H9 (cell line): ENCODE data around the gene METAP2. TPM values are rescaled to one million over a fixed set of nuclear protein-coding genes. Genes with fewer than 3 reads are reported as not detected.

Source experiments
- DNase-seq: peaks from one replicate; pipeline ENCODE4 v3.0.0-alpha.2; 2017
- H2AFZ ChIP-seq: one replicate; pipeline ENCODE4 v1.6.1; 2013; ENCODE audit warnings: mild to moderate bottlenecking, low read length, control low read depth, moderate library complexity
- H2AK5ac ChIP-seq: 2 replicates; pipeline ENCODE4 v1.6.1; 2013; ENCODE audit warnings: low read length, control low read depth, mixed read lengths; ENCODE audit not compliant: insufficient read length
- H2BK120ac ChIP-seq: one replicate; pipeline ENCODE4 v1.6.1; 2013; ENCODE audit warnings: low read depth, mild to moderate bottlenecking, low read length, control low read depth, inconsistent platforms; ENCODE audit not compliant: poor library complexity, severe bottlenecking
- H2BK12ac ChIP-seq: 2 replicates; pipeline ENCODE4 v1.6.1; 2013; ENCODE audit warnings: low read length, control low read depth, mixed read lengths, low read depth; ENCODE audit not compliant: insufficient read length
- H2BK15ac ChIP-seq: 2 replicates; pipeline ENCODE4 v1.6.1; 2013; ENCODE audit warnings: low read depth, low read length, control low read depth
- H2BK20ac ChIP-seq: one replicate; pipeline ENCODE4 v1.6.1; 2013; ENCODE audit warnings: low read depth, mild to moderate bottlenecking, low read length, control low read depth, inconsistent platforms; ENCODE audit not compliant: poor library complexity, severe bottlenecking
- H2BK5ac ChIP-seq: 2 replicates; pipeline ENCODE4 v1.6.1; 2013; ENCODE audit warnings: low read length, control low read depth, mixed read lengths; ENCODE audit not compliant: insufficient read length
- H3K14ac ChIP-seq: 2 replicates; pipeline ENCODE4 v1.6.1; 2013; ENCODE audit warnings: low read length, control low read depth; ENCODE audit not compliant: insufficient read depth
- H3K18ac ChIP-seq: 2 replicates; pipeline ENCODE4 v1.6.1; 2013; ENCODE audit warnings: low read depth, mild to moderate bottlenecking, mixed read lengths, low read length, control low read depth; ENCODE audit not compliant: insufficient read length
- H3K23ac ChIP-seq: 2 replicates; pipeline ENCODE4 v1.6.1; 2013; ENCODE audit warnings: low read length, control low read depth, mixed read lengths, low read depth; ENCODE audit not compliant: insufficient read length
- H3K23me2 ChIP-seq: 2 replicates; pipeline ENCODE4 v1.6.1; 2013; ENCODE audit warnings: low read depth, mild to moderate bottlenecking, mixed read lengths, low read length, control low read depth; ENCODE audit not compliant: insufficient read length, poor library complexity, severe bottlenecking
- H3K27ac ChIP-seq: 2 replicates; pipeline ENCODE4 v1.5.1; 2013; ENCODE audit warnings: low read length, control low read depth, mixed read lengths, low read depth; ENCODE audit not compliant: insufficient read length
- H3K27me3 ChIP-seq: 2 replicates; pipeline ENCODE4 v1.6.1; 2013; ENCODE audit warnings: low read length, control low read depth, inconsistent platforms; ENCODE audit not compliant: insufficient read depth
- H3K4ac ChIP-seq: 2 replicates; pipeline ENCODE4 v1.6.1; 2013; ENCODE audit warnings: low read depth, mild to moderate bottlenecking, control low read depth, inconsistent platforms, low read length, moderate library complexity
- H3K4me1 ChIP-seq: 2 replicates; pipeline ENCODE4 v1.6.1; 2013; ENCODE audit warnings: low read length, control low read depth, inconsistent platforms; ENCODE audit not compliant: insufficient read depth
- H3K4me2 ChIP-seq: 2 replicates; pipeline ENCODE4 v1.6.1; 2013; ENCODE audit warnings: low read length, control low read depth, mixed read lengths; ENCODE audit not compliant: insufficient read length, insufficient read depth
- H3K56ac ChIP-seq: 2 replicates; pipeline ENCODE4 v1.6.1; 2013; ENCODE audit warnings: low read depth, mild to moderate bottlenecking, mixed read lengths, low read length, control low read depth; ENCODE audit not compliant: insufficient read length
- H3K79me1 ChIP-seq: 2 replicates; pipeline ENCODE4 v1.6.1; 2013; ENCODE audit warnings: low read depth, mild to moderate bottlenecking, moderate library complexity, low read length, control low read depth, inconsistent platforms; ENCODE audit not compliant: insufficient read depth, poor library complexity, severe bottlenecking
- H3K79me2 ChIP-seq: 2 replicates; pipeline ENCODE4 v1.6.1; 2013; ENCODE audit warnings: low read length, control low read depth, inconsistent platforms; ENCODE audit not compliant: insufficient read depth
- H3K9ac ChIP-seq: 2 replicates; pipeline ENCODE4 v1.6.1; 2013; ENCODE audit warnings: low read length, control low read depth, mixed read lengths; ENCODE audit not compliant: insufficient read length; ENCODE audit errors: extremely low read depth
- H3K9me3 ChIP-seq: one replicate; pipeline ENCODE4 v1.6.1; 2013; ENCODE audit warnings: low read depth, low read length, inconsistent platforms; ENCODE audit not compliant: control insufficient read depth
- H3T11ph ChIP-seq: one replicate; pipeline ENCODE4 v1.6.1; 2013; ENCODE audit warnings: mild to moderate bottlenecking, low read length, control low read depth, inconsistent platforms
- H4K20me1 ChIP-seq: one replicate; pipeline ENCODE4 v1.6.1; 2013; ENCODE audit not compliant: control insufficient read depth, insufficient read length, insufficient read depth
- H4K5ac ChIP-seq: 2 replicates; pipeline ENCODE4 v1.6.1; 2013; ENCODE audit warnings: low read depth, mild to moderate bottlenecking, mixed read lengths, low read length, control low read depth; ENCODE audit not compliant: insufficient read length
- H4K8ac ChIP-seq: replicated peaks from 2 replicates; pipeline ENCODE4 v1.6.1; 2013; ENCODE audit warnings: low read length, control low read depth, mixed read lengths, low read depth; ENCODE audit not compliant: insufficient read length
- H4K91ac ChIP-seq: 2 replicates; pipeline ENCODE4 v1.6.1; 2013; ENCODE audit warnings: low read depth, mild to moderate bottlenecking, moderate library complexity, mixed read lengths, low read length, control low read depth; ENCODE audit not compliant: insufficient read length
- H3K27ac Mint-ChIP-seq, 3 experiments: 2 replicates in 2 of 3; 3 replicates in 1 of 3; pipeline ENCODE4 v1.8.0; 2020 to 2021; ENCODE audit warnings: mixed read lengths in 3 of 3, mild to moderate bottlenecking in 1 of 3, moderate library complexity in 1 of 3
- H3K27me3 Mint-ChIP-seq: 2 replicates; pipeline ENCODE4 v1.8.0; 2021; ENCODE audit warnings: low read depth, mild to moderate bottlenecking, moderate library complexity, mixed read lengths
- H3K36me3 Mint-ChIP-seq, 3 experiments: 2 replicates in 2 of 3; 3 replicates in 1 of 3; pipeline ENCODE4 v1.8.0; 2020 to 2021; ENCODE audit warnings: low read depth in 3 of 3, mixed read lengths in 3 of 3; ENCODE audit not compliant: insufficient read depth in 1 of 3
- H3K4me1 Mint-ChIP-seq, 2 experiments: 2 replicates each; pipeline ENCODE4 v1.8.0; 2020; ENCODE audit warnings: mixed read lengths in 2 of 2
- H3K4me3 Mint-ChIP-seq, 2 experiments: 2 replicates in 1 of 2; 3 replicates in 1 of 2; pipeline ENCODE4 v1.8.0; 2020 to 2021; ENCODE audit warnings: mild to moderate bottlenecking in 2 of 2, mixed read lengths in 2 of 2, moderate library complexity in 1 of 2
- H3K9me3 Mint-ChIP-seq, 2 experiments: 2 replicates in 1 of 2; 3 replicates in 1 of 2; pipeline ENCODE4 v1.8.0; 2020; ENCODE audit warnings: mild to moderate bottlenecking in 2 of 2, mixed read lengths in 2 of 2, moderate library complexity in 1 of 2
- CTCF ChIP-seq: fragments of 200-600 bp; sonication (generic); conservative IDR thresholded peaks from 3 replicates; pipeline ENCODE4 v1.8.0; 2021; ENCODE audit warnings: antibody characterized with exemption, mild to moderate bottlenecking
- WGBS: extraction: QIAGEN DNeasy Blood & Tissue Kit; methylation state at CpG from one replicate; pipeline ENCODE4 v1.1.7; 2013; ENCODE audit warnings: missing lambda C conversion rate, low lambda C conversion rate, mixed read lengths; ENCODE audit not compliant: insufficient read length; ENCODE audit errors: extremely low coverage; 5-methylcytosine and 5-hydroxymethylcytosine counted together
- total RNA-seq: library from RNA; stranded (reverse); gene quantifications from 2 replicates; pipeline ENCODE4 v1.2.1, GENCODE V29; 2021

The METAP2 gene
- total RNA-seq, 1 experiment from 2014 or later = 140 TPM

- no peak overlapping the region for H2BK12ac ChIP-seq
- no peak overlapping the region for H3K27ac ChIP-seq
- H3K18ac ChIP-seq = no peak overlapping the region
- Mint-ChIP-seq H3K4me1 (peaks cover 0 to 6% of the 10 kb centered on the region in 2 experiments; a peak in 3 of 4 replicates), H3K9me3 (no peaks in the 10 kb centered on the region), H3K4me3 (no peak overlapping the region), H3K27me3 (no peaks in the 10 kb centered on the region), H3K36me3 (peaks cover 50 to 86% (median 64%) of the 10 kb centered on the region in 3 experiments), H3K27ac (peak overlapping the region in 2 of 3 experiments; percentile 59 to 82; a peak in 2 of 7 replicates)
- no peak overlapping the region for H2AFZ ChIP-seq
- no peak overlapping the region for H2BK5ac ChIP-seq
- no peak overlapping the region for H2BK120ac ChIP-seq
- no peaks in the 10 kb centered on the region for H3K27me3 ChIP-seq
- peaks cover 6% of the 10 kb centered on the region; the same call in 1 of the 2 replicates for H3K79me2 ChIP-seq
- H3K56ac ChIP-seq = no peak overlapping the region
- TF ChIP-seq CTCF = no peak
- H3K23me2 ChIP-seq = no peaks in the 10 kb centered on the region
- no peak for DNase-seq
- no peak overlapping the region for H3K4me2 ChIP-seq
- H3K4ac ChIP-seq = no peak overlapping the region
- peaks cover 2% of the 10 kb centered on the region; the same call in 1 of the 2 replicates for H3K4me1 ChIP-seq
- H3K14ac ChIP-seq = no peak overlapping the region
- no peak overlapping the region for H3T11ph ChIP-seq
- H4K5ac ChIP-seq = no peak overlapping the region
- no peak overlapping the region for H2BK20ac ChIP-seq
- no peak overlapping the region for H3K23ac ChIP-seq
- no peak overlapping the region for H4K8ac ChIP-seq
- no CpG with 5 or more reads among the region's 8 CpGs for WGBS
- no peak overlapping the region for H2BK15ac ChIP-seq
- H3K79me1 ChIP-seq = peaks cover 6% of the 10 kb centered on the region
- no peaks in the 10 kb centered on the region for H4K20me1 ChIP-seq
- no peak overlapping the region for H4K91ac ChIP-seq
- H3K9ac ChIP-seq = no peak overlapping the region
- H2AK5ac ChIP-seq = no peak overlapping the region
- no peaks in the 10 kb centered on the region for H3K9me3 ChIP-seq
Observed at GRCh38 chr12:95522692-95523091, 48.7 kb downstream of the METAP2 start.
